NCI-H2081 (cell line): ENCODE data around the gene HDAC9.
"Not testable (repeated sequence)": the region's sequence is repeated elsewhere in the genome, so short reads cannot be mapped to it uniquely, and the experiment has no call there.

ENCODE experiments used
- DNase-seq, 2 experiments: peaks; one replicate each; lab custom pipeline; 2025; lab: John Stamatoyannopoulos, UW

The HDAC9 gene

DNA sequence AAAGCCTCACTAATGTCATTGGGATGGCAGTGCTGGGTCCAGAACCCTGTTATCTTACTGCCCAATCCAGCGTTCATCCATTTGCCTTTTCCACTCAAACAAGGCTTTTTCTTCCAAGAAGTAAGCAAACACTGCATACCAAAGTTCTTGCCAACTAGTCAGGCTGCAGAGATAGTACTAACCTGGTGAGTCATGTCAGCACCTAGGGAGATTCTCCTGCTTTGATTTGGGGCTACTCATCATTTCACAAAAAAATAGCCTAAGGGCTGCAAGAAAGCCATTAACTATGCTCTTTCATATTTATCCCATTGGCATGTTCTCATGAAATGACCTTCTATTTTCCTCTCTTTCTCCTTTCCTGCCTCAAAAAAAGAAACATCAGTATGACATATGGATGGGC, 479.3 kb downstream of the HDAC9 start:
- DNase-seq, result no peak

DNA sequence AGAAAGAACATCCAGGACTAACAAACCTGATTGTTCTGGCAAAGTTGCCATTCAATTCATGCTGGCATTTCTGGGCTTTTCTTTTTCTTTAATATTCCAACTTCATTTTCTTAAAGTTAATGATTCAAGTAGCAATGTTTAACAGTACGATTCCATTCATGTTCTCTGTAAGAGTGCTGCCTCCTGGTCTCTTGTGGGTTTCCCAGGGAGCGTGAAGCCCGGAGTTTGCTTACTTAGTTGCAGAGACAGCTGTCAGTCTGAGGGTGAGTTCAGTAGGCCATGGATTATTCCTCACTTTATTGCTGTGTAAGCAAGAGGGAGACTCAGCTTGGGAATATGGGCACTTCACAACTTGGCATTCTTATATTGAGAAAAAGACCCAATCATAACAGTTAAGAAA, 479.7 kb downstream of the HDAC9 start:
- DNase-seq, result no peak

DNA sequence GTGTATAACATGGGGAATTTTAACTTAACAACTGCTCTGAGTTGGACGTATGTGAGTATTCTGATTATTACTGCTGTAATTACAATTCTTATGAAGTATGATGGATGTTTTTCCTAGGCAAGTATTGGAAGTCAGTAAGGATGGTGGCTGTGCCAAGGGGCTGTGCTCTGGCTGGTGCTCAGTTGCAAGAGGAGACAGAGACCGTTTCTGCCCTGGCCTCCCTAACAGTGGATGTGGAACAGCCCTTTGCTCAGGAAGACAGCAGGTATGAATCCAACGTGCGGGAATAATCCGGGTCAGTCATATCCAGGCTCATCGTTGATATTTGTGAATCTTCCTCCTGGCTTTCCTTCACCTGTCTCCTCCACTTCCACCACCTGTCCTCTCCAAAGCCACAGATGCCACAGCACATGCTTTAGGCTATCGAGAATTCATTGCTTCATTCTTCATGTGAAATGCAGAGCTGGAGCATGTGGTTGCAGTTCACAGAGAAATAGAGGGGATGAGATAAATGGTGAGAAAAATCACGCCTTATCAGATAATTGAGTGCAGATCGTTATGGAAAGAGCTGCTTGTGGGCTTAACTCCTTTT, 480.2 kb downstream of the HDAC9 start:
- no peak for DNase-seq

DNA sequence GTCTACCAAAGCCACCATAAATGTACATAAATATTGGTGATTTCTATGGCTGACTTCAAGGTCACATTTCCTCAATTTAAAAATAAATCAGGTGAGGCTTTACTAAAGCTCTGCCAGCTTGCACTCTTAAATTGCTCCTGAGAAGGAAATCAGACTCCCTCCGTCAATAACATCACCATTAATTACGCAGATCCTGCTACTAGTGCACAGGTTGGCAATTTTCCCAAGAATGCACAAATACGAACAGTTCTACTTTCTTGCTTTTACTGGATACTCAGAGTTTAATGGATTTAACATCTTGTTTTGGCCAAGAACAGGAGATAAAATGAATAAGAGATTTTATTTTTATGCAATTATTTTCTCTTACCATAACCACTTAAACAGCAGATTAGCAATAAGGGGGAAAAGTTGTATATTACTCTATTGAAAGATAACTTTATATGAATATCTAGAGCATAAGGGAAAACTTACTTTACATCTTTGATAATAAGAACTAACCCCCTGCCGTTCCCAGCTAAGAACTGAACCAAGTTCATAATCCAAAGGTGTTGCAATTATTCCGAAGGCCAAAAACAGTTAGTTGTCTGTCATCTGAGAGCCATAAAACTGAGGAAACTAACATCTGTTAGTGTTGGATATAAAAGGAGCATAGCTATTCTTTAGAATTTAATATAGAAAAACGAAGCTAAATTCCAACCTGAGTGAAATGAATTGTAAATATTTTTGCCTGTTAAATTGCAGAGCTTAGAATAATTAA, 481.3 kb downstream of the HDAC9 start:
- DNase-seq, result peak in 1 of 2 experiments; percentile 35

DNA sequence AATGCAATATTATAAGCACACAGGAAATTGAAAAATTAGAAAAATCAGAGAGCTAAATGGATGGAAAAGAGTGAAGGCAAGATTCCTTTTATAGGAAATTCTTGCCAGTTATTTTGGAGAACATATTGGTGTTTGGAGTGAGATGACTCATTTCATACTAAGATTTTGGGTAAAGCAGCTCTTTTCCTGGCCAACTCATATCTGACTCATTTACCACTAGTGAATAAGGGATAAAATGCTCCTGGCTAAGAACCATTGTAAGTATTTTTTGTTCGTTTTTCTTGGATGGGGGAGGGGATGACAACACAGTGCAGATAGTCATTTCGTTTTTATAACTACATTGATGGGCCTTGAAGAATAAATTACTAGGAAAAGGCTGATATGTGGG, 482.6 kb downstream of the HDAC9 start:
- DNase-seq, result no peak

DNA sequence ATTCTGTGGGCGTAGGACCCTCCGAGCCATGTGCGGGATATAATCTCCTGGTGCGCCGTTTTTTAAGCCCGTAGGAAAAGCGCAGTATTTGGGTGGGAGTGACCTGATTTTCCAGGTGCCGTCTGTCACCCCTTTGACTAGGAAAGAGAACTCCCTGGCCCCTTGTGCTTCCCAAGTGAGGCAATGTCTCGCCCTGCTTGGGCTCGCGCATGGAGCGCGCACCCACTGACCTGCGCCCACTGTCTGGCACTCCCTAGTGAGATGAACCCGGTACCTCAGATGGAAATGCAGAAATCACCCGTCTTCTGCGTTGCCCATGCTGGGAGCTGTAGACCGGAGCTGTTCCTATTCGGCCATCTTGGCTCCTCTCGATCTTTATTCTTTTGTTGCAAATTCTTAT, 495.2 kb downstream of the HDAC9 start:
- DNase-seq, result not testable (repeated sequence)

DNA sequence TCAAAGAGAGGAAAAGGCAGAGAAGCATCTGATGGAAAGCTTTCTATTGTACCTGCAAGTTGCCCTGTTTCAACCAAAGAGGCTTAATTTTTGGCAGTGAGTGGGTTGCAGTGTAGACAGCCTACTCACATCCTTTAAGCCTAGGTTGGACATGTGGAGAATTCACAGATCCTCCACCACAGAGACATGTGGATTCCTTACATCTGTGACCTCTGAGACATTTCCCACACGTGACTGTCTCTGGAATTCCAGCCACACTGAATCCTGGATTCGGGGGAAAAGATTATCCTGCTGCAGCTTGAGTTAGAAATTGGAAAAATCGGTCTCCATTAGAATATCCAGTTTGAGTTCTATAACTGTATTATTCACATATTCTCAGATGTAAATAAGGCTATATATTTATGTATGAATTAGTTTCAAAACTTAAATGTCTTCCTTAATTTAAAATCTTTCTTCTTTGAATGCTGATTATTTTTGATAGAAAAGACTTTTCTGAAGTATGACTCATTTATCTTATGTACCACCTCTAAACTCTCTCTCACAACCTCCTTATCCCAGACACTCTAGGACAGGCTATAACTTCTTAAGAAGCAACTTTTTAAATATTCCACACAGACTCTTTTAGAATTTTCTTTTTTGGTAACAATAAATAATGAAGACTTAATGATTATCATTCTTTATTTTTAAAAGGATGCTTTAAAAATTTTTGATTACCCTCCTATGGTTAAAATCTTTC, 498.6 kb downstream of the HDAC9 start:
- DNase-seq, result no peak

DNA sequence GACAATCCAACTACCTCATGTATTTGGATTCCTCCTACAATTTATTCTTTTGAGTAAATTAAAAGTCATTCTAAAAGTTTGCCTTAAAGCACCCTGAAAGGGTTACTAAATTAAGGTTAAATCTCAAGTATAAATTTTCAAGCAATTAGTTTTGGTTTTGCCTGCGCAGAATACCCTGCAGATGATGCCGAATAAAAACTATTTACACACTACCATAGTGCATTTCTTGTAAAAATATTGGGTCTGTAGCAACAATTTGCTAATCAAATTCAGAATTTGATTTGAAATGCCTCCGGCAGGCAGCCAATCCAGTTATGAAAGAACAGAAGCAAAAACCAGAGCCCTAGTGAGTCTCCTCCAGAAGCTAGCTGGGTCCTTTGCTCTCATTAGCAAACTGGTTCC, 499.7 kb downstream of the HDAC9 start:
- DNase-seq, result no peak

DNA sequence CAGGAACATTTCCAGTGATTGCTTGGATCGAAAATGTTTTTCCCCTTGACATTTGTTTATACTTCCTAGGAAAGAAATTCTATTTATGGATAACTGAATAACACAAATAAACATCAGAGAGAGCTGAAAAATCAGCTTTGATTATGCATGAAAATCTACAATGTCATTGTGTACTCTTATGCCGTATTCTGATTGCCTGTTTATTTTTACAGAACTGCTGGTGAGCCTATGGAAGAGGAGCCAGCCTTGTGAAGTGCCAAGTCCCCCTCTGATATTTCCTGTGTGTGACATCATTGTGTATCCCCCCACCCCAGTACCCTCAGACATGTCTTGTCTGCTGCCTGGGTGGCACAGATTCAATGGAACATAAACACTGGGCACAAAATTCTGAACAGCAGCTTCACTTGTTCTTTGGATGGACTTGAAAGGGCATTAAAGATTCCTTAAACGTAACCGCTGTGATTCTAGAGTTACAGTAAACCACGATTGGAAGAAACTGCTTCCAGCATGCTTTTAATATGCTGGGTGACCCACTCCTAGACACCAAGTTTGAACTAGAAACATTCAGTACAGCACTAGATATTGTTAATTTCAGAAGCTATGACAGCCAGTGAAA, 500.4 kb downstream of the HDAC9 start:
- DNase-seq, result no peak

DNA sequence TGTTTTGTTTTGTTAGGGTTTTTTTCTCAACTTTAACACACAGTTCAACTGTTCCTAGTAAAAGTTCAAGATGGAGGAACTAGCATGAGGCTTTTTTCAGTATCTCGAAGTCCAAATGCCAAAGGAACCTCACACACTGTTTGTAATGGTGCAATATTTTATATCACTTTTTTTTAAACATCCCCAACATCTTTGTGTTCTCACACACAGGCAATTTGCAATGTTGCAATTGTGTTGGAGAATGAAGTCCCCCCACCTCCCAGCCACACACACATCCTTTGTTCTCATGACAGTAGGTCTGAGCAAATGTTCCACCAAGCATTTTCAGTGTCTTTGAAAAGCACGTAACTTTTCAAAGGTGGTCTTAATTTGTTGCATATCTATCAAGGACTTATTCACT, 501.0 kb downstream of the HDAC9 start:
- no peak for DNase-seq

DNA sequence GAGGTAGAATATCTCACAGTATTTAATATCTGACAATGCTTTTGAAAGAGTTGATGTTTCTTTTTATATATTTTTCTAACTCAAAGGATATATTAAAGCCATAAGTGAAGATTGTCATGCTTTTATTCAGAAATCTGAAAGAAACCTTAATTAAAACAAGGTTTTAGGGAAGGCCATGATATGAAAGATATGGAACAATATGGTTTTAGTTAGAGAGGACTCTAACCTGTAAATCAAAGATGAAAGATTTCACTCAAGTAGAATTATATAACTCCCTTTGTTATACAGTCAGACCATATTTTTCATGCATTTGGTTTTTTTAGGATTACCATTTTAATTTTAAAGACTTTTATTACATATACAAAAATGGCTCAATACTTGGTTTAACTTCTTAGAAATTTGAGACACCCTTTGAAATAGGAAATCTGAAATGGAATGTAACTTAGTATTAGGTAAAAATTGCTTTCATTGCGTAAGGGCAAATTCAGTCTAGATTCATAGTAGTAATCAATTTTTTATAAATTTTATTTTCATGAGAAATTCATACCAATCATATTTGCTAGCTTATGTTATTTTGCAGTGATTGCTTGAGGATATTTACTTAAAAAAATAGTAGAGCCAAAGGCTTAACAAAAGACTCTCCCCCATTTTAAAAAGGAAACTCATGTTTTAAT, 502.1 kb downstream of the HDAC9 start:
- DNase-seq, result no peak

DNA sequence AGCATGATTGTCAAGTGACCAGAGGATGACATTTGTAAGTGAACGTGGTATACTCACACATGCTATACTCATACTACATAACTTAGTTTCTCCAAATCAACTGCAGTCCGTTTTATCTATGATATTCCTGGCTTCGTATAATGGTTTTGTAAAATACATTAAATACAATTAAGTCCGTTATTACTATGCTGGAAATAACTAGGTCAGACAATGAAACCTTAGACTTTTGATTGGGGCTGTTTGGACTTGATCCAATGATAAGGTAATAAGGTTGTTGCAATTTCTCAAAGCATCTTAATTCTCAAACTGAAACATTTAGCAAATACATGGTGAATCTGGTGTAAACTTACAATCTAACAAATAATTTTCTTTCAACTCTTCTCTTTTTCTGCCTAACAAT, 504.9 kb downstream of the HDAC9 start:
- DNase-seq, result no peak

DNA sequence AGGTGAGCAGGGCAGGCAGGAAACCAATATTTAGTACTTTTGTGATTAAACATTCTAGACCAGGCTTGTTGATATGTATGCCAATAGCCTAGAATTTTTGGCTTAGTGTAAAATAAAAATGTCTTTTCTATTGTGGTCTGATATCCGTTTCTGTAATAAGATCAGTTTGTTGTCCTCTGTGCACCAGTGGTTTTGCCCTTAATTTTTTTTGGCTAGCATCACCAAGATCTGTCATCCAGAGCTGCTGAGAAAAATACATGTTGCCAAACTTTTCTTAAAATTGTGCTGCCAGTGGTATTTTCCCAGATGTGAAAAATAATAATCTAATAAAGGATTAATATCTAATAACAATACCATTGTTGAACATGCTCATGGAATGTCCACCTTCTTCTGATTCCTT, 506.3 kb downstream of the HDAC9 start:
- DNase-seq, result no peak

DNA sequence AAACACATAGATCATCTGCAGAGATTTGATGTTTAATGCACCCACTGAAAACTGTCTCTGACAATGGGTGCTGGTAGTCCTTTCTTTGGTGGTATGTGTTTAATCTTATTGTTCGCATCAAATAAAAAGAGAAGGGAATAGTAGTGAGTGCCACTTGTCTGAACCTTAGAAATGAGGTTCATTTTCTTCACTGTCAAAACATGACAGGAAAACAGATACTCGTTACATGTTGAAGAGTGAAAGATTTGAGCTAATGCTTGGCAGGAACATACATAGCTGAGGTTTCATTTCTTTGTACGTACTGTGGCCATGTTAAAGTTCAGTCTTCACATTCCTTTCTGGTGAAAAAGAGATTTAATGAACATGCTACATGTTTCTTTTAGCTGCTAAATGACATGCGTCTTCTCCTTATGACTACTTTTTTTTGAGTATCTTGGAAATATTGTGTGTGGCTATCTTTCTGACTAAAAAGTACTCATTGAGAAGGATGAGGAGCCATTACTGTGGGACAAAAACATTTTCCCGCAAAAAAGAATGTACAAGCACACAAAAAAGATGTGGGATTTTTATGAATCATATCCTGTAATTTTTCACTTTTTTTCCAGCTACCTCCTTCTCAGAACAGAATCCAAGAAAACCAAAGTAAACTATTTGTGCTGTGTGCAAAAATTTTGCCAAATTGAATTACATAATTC, 513.8 kb downstream of the HDAC9 start:
- DNase-seq, result no peak

DNA sequence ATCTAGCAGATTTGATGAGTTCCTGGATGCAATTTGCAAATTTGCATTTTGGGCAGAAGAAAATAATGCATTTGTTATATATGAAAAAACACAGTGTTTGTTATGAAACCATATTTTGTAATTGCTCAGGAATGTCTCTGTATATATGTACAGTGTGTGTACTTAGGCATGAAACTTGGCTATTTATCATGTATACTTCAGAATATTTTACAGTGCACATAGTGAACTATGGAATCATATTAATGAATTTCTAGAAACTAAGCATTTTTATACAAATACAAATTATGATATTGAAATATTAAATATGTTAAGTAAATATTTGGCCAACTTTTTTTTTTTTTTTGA, 514.4 kb downstream of the HDAC9 start:
- no peak for DNase-seq

DNA sequence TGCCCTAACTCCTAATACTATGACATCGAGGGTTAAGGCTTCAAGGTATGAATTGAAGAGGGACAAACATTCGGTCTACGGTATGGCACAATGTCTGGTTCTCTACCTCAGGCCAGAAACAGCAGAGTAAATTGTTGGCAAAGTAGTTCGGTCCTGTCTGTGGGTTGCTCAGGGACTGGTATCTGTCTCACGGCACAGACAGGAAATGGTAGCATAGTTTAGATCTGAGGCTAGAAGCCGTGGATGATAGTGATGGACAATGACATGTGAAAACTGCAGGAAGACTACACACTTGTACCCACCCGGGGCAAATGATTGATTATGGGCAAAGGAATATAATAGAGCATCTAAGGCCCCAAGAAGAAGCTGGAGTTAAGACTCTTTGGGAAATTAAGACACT, 515.7 kb downstream of the HDAC9 start:
- no peak for DNase-seq

DNA sequence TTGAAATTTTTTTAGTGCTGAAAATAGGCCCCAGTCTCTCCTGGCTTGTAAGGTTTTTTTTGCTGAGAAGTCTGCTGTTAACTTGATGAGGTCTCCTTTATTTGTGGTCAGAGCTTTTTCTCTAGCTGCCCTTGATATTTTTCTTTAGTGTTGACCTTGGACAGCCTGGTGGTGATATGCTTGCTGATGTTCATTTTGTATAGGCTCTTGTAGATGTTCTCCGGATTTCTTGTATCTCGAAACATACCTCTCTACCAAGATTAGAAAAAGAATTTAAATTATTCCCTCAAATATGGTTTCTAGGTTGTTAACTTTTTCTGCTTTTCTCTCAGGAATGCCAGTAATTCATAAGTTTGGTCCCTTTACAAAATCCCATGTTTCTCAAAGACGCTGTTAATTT, 519.5 kb downstream of the HDAC9 start:
- no peak for DNase-seq

DNA sequence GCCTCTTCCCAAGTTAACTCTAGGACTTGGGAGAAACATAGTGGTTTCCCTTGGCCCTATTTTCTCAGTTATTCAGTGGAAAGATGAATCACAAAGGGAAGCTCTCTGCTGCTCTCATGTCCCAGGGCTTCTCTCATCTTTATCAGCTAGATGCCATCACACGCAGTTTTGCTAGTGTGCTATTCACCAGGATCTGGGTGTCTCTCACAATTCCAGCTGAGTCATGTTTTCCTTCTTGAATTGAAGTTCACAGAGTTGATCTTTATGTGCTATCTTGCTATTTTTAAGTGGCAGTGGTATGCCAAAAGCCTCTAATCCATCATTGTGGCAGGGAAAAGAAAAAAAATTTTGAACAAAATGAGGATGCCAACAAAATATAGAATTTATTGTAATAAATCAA, 520.6 kb downstream of the HDAC9 start:
- DNase-seq, result no peak

DNA sequence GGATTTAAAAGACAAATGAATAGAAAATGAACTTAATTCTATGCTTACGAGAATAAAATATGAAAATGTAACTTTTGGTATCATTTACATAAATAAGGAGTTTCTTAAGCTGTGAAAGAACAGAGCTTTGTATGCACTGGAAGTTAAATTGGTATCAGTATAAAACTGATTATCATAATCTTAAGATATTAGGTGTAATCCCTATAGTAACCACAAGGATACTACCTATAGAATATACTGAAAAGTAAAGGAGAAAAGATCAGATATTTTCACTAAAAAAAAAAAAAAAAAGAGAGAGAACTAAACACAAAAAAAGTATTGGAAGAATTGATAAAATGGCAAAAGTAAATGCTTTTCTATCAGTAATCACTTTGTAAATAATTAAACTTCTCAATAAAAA, 521.8 kb downstream of the HDAC9 start:
- no peak for DNase-seq

DNA sequence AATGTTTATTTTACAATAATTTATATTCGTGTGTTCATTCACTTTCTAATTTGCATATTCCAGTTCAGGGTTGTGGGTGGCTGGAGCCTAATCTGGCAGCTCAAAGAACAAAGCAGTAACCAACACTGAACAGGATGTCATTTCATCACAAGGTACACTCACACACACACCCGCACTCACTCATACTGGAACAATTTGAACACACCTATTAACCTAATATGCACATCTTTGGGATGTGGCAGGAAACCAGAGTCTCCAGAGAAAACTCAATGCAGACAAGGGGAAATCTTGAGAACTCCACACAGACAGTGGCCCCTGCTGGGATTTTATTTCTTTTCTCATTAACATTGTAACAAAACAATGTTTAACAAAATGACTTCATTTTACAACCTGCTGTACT, 524.5 kb downstream of the HDAC9 start:
- no peak for DNase-seq

DNA sequence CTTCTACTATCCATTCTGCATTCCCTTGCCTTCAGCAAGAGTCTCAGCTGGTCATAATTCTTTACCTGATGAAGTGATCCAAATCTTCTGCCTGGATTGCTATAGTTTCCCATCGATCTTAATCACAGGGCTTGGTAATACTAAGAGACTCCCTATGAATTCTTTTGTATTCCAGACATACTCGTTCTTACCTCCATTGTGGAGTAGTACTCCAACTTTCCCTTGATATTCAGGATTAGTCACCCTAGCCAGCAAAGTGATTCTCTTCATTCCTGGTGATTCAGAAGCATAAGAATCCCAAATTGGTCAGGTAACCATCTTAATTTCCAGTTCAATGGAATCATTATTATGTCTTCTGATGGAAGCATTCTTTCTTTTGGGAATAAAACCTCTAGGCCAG, 525.2 kb downstream of the HDAC9 start:
- no peak for DNase-seq

DNA sequence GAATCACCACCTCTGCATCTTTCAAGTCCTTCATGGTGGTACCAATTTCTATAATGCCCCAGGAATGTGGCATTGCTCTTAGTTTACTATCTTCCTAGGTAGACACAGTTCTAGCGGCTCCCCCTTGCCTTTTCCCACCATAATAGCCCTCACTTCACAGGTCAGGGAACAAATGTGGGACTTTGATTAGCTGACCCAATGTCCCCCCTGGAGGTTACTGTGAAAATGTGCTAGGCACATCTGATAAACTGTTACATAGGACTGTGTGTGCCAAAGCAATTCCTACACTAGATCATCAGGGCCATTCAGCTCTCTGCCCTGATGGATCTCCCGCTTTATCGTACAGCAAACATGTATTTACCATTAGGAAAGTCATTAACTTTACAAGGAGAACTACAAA, 527.9 kb downstream of the HDAC9 start:
- DNase-seq, result no peak
